GM12875 (cell line): ENCODE data around the gene ATG5.

Experiments
- H3K4me3 ChIP-seq: one replicate; pipeline ENCODE4 v1.5.1; 2011; ENCODE audit warnings: low read depth, low read length, control low read depth
- CTCF ChIP-seq: IDR thresholded peaks from 2 replicates; pipeline ENCODE4 v1.5.1; 2011; ENCODE audit warnings: low read depth, mild to moderate bottlenecking, control low read depth, inconsistent platforms, low read length, moderate library complexity, borderline replicate concordance; ENCODE audit not compliant: insufficient read depth

The ATG5 gene

DNA sequence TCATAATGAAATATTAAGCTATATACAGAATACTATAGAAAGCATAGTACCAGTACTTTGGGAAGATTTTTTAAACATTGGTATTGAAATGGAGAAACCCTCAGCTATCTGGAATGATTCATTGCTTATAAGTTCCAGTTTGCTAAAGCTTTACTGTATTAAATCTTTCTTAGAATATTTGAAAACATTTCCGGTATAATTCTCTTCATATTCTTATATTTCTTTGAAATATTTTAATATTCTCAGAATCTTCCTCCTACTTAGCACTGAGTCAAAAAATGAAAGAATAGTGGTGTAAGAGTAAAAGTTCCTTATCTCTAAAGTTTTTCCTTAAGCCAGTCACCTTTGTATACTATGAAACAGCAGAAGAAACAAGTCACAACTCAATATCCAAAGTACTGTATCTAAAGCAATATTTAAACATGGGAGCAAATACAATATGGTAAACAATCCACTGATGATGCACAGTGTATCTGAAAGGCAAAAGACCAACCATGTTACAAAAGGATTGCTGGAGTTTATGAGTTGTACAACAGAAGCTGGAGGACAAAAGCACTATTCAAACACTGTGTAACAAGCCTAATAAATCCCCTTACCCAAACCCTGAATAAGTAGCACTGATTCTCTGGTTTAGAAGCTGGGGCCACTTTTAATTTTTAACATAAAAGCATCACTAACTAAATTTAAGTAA lies 137.3 kb downstream of the ATG5 start:
- no peak overlapping the region for H3K4me3 ChIP-seq
- TF ChIP-seq CTCF, result no peak

GRCh38 chr6:106187424-106187982 lies 138.1 kb downstream of the ATG5 start:
- no peak overlapping the region for H3K4me3 ChIP-seq
- no peak for TF ChIP-seq CTCF

DNA sequence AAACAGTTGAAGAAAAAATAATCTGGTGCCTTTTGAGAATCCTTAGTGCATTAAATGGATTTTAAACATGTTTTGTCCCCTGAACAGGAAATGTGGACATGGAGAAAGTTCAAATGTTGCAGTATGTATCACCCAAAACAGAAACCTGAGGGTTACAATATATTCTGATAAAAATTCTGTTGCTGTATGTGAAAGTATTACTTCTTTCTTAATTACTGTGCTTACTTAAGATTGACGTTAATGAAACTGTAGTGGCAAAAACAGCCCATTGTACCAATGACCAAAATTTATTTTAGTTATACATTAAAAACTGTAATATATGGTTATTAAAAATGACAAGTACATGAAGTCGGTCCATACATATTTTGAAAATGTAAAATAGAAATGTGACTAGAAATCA lies 138.8 kb downstream of the ATG5 start:
- TF ChIP-seq CTCF, result no peak
- H3K4me3 ChIP-seq, result no peak overlapping the region

GRCh38 chr6:106186172-106186571 lies 139.4 kb downstream of the ATG5 start:
- no peak for TF ChIP-seq CTCF
- H3K4me3 ChIP-seq, result no peak overlapping the region

DNA sequence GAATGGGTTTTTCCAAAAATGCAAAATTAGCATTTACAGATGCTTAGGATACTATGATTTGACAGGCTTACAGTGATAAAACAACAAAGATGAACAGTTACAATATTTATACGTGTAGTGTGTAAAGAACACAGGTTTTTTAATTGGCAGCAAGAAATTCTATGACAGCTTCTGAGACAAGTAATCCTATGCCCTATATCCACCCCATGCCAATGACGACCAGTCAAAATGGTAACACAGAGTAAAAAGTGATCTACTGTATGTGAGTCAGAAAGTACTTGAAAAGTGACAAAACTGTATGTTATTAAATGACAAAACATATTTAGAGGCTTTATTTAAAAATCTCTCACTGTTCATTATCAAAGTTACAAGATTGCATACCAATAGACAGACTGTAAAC lies 139.9 kb downstream of the ATG5 start:
- no peak for TF ChIP-seq CTCF
- H3K4me3 ChIP-seq, result no peak overlapping the region

DNA sequence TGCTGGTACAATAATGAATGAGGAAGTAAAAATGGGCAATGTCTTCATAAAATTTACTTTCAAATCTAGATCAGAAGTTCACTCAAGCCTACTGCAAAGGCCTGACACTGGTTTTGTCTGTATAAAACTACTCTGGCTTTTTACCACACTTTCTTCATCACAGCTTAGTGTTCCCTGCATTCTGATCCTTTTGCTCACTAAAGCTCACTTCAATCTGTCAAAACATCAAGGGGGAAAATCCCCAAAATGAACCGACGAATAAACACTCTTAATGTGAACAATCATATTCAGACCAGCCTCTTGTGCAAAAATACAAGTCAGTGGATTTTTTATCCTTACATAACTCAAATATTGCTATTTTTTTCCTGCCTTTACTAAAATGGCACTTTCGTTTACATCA lies 140.9 kb downstream of the ATG5 start:
- no peak for TF ChIP-seq CTCF

DNA sequence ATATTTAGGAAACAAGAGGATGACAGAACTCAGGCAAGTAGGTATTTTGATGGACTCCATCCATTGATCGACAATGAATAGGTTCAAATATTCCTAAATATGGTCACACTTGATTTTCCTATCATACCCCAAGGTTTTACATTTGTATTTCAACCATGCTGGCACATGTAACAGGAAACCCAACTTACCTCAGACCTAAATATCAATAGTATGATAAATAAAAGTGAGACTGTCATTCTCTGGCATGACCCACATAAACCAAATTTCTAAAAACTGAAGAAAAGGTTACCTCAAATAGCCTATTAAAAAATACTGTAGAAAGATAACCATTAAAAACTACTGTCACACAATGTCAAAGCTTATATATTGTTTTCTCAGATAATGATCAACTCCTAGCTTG lies 142.1 kb downstream of the ATG5 start:
- TF ChIP-seq CTCF, result no peak
- no peak overlapping the region for H3K4me3 ChIP-seq

More for the DNA sequence above, 140.9 kb downstream of the ATG5 start:
- H3K4me3 ChIP-seq, result no peak overlapping the region
